ENCODE data around the gene CCDC40. TPM values are rescaled to one million over a fixed set of nuclear protein-coding genes. Genes with fewer than 3 reads are reported as not detected.

CCDC40 gene
- total and polyA plus RNA-seq, 10 of the 15 experiments (the other 5 are each of a cell fraction or from before 2014, with no cell fraction given): 0.06 to 0.10 TPM; not detected in 8

- POLR2A ChIA-PET: no interaction called here
- no peak for FAIRE-seq
Measured at GRCh38 chr17:80119271-80119791, 82.9 kb downstream of the CCDC40 start.

More at GRCh38 chr17:80119271-80119791, 82.9 kb downstream of the CCDC40 start:
- no peaks in the 10 kb centered on the region for H3K4me1 ChIP-seq (ENCODE audit: control insufficient read depth, insufficient read depth, low read length)
- BruUV-seq (replicated peaks): no TSS peak
- H3K79me2 ChIP-seq (ENCODE audit: control insufficient read depth, insufficient read depth, low read length): no peaks in the 10 kb centered on the region
- H3K27me3 ChIP-seq (replicated peaks in 1 of 2; ENCODE audit: control insufficient read depth in 2 of 2, insufficient read depth in 2 of 2, low read length in 1 of 2): no peaks in the 10 kb centered on the region
- no peaks in the 10 kb centered on the region for H3K36me3 ChIP-seq (ENCODE audit: control insufficient read depth in 2 of 2, insufficient read depth in 2 of 2, low read length in 1 of 2)
- no peak overlapping the region for H3K4me2 ChIP-seq (ENCODE audit: control insufficient read depth, insufficient read depth)
- WGBS (ENCODE audit: insufficient coverage, insufficient replicate concordance, low lambda C conversion rate, missing lambda C conversion rate): 80% methylated on average over 24 of the region's 24 CpGs
- CTCF ChIA-PET: interaction anchor here (0.5 kb wide), 1 partner anchor 1257 kb away, joined by 3 read pairs; no protein-coding TSS in a partner anchor
- H3K9me3 ChIP-seq (replicated peaks; ENCODE audit: control insufficient read depth, insufficient read depth, low read length): no peaks in the 10 kb centered on the region; the same call in 2 of the 3 replicates
- intact Hi-C loops (cut with micrococcal nuclease; ENCODE audit: unreplicated experiment): no loop called here
- RAD21 ChIA-PET (ENCODE audit: unreplicated experiment): no interaction called here
- H3K9ac ChIP-seq (ENCODE audit: control insufficient read depth, insufficient read depth, low read length): no peak overlapping the region
- SMC1A ChIA-PET (ENCODE audit: uncharacterized antibody, unreplicated experiment): no interaction called here
- H2AFZ ChIP-seq (ENCODE audit: control insufficient read depth, low read depth, low read length): no peak overlapping the region
- no peaks in the 10 kb centered on the region for H4K20me1 ChIP-seq (ENCODE audit: control insufficient read depth, insufficient read depth)
- in situ Hi-C loops (cut with MboI): no loop called here
- ATAC-seq: no peak
- H3K27ac ChIP-seq (ENCODE audit: control insufficient read depth, insufficient read depth): no peak overlapping the region
- TF ChIP-seq ZNF274 (IDR thresholded peaks at IDR 0.05; ENCODE audit: insufficient read depth, insufficient read length): no peak
- TF ChIP-seq CEBPZ (IDR thresholded peaks at IDR 0.05; ENCODE audit: low read depth, low read length): no peak
- TF ChIP-seq NFXL1 (IDR thresholded peaks at IDR 0.05; ENCODE audit: borderline replicate concordance): no peak
- no peak for TF ChIP-seq IRF4 (IDR thresholded peaks at IDR 0.05; ENCODE audit: low read depth, low read length)
- TF ChIP-seq KDM1A (IDR thresholded peaks at IDR 0.05; ENCODE audit: borderline replicate concordance): no peak
- no peak overlapping the region for H3K4me3 ChIP-seq
- no peak for DNase-seq (ENCODE audit: low read depth, low spot score)
